Measurements from ENCODE around the gene WNT7B. TPM values are rescaled to one million over a fixed set of nuclear protein-coding genes. Genes with fewer than 3 reads are reported as not detected.

The WNT7B gene
- total RNA-seq, 1 donor from 2014 or later, result 14.2 TPM

GRCh38 chr22:45974498-45974897, 2.5 kb downstream of the WNT7B start:
- no peaks in the 10 kb centered on the region for H3K9me3 Mint-ChIP-seq
- DNase-seq (ENCODE audit: low read depth, low spot score), result no peak
- peak overlapping the region; percentile 81 for H3K4me3 Mint-ChIP-seq
- peaks cover 72% of the 10 kb centered on the region for H3K27me3 Mint-ChIP-seq (ENCODE audit: low read depth)
- H3K27ac Mint-ChIP-seq (ENCODE audit: unreplicated experiment), result no peak overlapping the region
- peaks cover 2% of the 10 kb centered on the region for H3K36me3 Mint-ChIP-seq (ENCODE audit: low read depth)
- no peak for TF ChIP-seq CTCF (conservative IDR thresholded peaks at IDR 0.05)
- peaks cover 29% of the 10 kb centered on the region for H3K4me1 Mint-ChIP-seq

GRCh38 chr22:45972889-45973253, 4.1 kb downstream of the WNT7B start:
- H3K27me3 Mint-ChIP-seq (ENCODE audit: low read depth), result peaks cover 68% of the 10 kb centered on the region
- H3K9me3 Mint-ChIP-seq, result no peaks in the 10 kb centered on the region
- H3K27ac Mint-ChIP-seq (ENCODE audit: unreplicated experiment), result no peak overlapping the region
- H3K36me3 Mint-ChIP-seq (ENCODE audit: low read depth), result peaks cover 2% of the 10 kb centered on the region
- no peak for TF ChIP-seq CTCF (conservative IDR thresholded peaks at IDR 0.05)
- peak overlapping the region; percentile 7 for H3K4me3 Mint-ChIP-seq
- H3K4me1 Mint-ChIP-seq, result peaks cover 36% of the 10 kb centered on the region
- no peak for DNase-seq (ENCODE audit: low read depth, low spot score)

DNA sequence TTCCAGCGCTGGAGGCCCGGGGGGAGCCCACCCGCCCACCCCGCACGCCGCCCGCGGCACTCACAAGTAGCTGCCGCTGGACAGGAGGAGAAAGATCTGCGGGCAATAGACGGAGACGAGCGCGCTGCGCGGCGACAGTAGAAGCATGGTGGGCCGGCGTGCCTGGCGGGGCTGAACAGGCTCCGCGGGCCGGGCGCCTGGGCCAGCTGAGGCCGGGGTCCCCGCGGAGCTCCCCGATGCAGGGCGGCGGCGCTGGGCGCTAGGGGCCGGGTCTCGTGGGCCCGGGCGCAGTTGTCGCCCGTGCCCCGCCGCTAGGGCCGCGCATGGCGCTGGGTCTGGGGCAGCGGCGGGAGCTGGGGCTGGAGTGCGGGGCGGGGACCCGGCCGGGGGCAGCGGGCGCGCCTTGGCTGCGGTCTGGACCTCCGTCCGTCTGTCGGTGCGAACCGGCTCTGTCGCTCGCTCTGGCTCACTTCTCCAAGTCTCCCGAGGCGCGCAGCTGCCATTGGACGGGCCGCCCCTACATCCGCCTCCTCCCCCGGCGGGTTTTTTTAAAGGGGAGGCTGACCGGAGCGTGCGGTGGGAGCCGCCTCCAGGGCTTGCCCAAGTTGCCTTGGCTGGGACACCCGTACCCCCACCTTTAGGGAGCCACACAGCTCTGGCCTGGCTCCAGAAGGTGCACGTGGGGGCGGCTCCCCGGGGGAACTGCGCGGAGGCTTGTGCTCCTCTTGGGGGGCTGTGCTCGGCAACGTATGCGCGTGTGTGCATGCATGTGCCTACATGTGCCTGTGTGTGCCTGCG, 4.7 kb downstream of the WNT7B start:
- Mint-ChIP-seq H3K9me3 (no peaks in the 10 kb centered on the region), H3K4me1 (peaks cover 37% of the 10 kb centered on the region), H3K27ac (ENCODE audit: unreplicated experiment) (no peak overlapping the region), H3K27me3 (ENCODE audit: low read depth) (peaks cover 62% of the 10 kb centered on the region), H3K36me3 (ENCODE audit: low read depth) (peaks cover 2% of the 10 kb centered on the region), H3K4me3 (peak overlapping the region; percentile 7)
- no peak for DNase-seq (ENCODE audit: low read depth, low spot score)
- TF ChIP-seq CTCF (conservative IDR thresholded peaks at IDR 0.05), result no peak

DNA sequence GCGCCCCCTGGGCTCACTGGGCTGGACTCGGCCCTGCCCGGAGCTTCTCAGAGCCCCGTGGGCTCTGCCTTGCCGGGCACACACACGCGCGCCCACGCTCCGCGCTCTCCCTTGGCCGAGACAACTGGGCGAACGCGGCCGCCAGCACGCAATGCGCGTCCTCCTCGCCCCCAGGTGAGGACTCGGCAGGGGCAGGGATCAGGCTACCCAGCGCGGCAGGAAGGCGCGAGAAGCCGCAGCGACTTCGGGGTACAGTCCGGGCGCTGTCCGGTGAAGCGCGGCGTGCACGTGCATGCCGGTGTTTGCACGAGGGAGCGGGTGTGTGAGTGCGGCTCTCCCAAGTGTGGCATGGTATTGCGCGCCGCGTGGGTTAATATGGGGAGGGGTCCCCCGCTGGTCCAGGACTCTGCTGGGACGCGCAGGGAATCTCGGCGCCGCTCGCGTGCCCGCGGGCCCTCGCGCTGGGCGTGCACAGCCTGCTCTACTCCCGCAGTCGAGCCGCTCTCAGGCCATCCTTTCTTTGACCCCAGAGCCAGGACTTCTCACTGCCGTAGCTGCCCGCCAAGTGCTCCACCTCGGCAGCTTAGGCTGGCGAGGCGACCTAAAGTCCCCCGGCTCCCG, 5.4 kb downstream of the WNT7B start:
- H3K4me3 Mint-ChIP-seq, result peak overlapping the region; percentile 86
- no peak for TF ChIP-seq CTCF (conservative IDR thresholded peaks at IDR 0.05)
- H3K9me3 Mint-ChIP-seq, result no peaks in the 10 kb centered on the region
- no peak for DNase-seq (ENCODE audit: low read depth, low spot score)
- H3K27ac Mint-ChIP-seq (ENCODE audit: unreplicated experiment), result no peak overlapping the region
- peaks cover 60% of the 10 kb centered on the region for H3K27me3 Mint-ChIP-seq (ENCODE audit: low read depth)
- peaks cover 2% of the 10 kb centered on the region for H3K36me3 Mint-ChIP-seq (ENCODE audit: low read depth)
- H3K4me1 Mint-ChIP-seq, result peaks cover 41% of the 10 kb centered on the region

DNA sequence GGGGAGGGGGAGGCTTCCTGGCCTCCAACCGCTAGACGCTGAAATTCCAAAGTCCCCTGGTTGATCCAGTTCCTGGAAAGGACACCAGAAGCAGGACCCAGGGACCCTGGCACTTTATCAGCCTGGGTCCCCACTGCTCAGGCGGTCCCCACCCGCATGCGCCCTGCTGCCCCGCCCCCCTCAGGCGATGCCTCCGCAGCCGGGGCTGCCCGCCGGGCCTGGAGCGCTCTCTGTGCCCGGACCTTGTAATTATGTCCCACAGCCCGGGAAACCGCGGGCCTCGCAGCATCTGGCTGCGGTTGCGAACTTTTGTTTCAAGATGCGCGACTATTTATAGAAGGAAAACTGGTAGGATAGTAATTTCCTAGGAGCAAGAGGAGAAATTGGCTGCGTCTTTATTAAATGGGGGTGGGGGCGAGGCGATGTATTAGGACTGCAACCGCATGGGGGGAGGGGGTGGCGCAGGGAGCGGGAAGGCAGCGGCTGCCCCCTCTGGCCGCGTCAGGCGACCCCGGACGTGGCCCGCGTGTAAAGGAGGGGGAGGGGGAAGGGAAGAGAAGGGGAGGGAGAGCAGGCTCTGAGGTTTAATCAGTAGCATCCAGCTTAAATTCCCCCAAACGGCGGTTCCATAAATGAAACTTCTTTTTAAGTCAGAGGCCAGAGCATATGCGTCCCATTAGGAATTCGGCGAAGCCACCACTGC, 6.1 kb downstream of the WNT7B start:
- H3K36me3 Mint-ChIP-seq (ENCODE audit: low read depth), result peaks cover 2% of the 10 kb centered on the region
- H3K4me1 Mint-ChIP-seq, result peaks cover 43% of the 10 kb centered on the region
- H3K4me3 Mint-ChIP-seq, result peak overlapping the region; percentile 86
- DNase-seq (ENCODE audit: low read depth, low spot score), result no peak
- H3K9me3 Mint-ChIP-seq, result no peaks in the 10 kb centered on the region
- peaks cover 58% of the 10 kb centered on the region for H3K27me3 Mint-ChIP-seq (ENCODE audit: low read depth)
- H3K27ac Mint-ChIP-seq (ENCODE audit: unreplicated experiment), result no peak overlapping the region
- TF ChIP-seq CTCF (conservative IDR thresholded peaks at IDR 0.05), result no peak

All from neural crest cell (in vitro differentiated cells).